H1 (cell line): ENCODE data around the gene DPM3. TPM values are rescaled to one million over a fixed set of nuclear protein-coding genes. Genes with fewer than 3 reads are reported as not detected.

Experiments used
- CTCF ChIA-PET: fragments of 300-600 bp; sonication (Branson Sonifier 250); formaldehyde crosslinking; loops from one replicate; lab custom pipeline; 2021; ENCODE audit not compliant: partially characterized antibody; lab: Charles Lee
- POLR2A ChIA-PET: fragments of 300-600 bp; sonication (Branson Sonifier 250); formaldehyde crosslinking; loops from one replicate; lab custom pipeline; 2021; ENCODE audit warnings: inconsistent platforms; ENCODE audit not compliant: partially characterized antibody; lab: Charles Lee
- DNase-seq, 2 experiments: peaks; one replicate each; pipeline versions ENCODE4 v3.0.0 to v3.0.0-alpha.2; 2010 to 2022; ENCODE audit warnings: low spot score in 2 of 2, low read depth in 1 of 2, mixed read lengths in 1 of 2
- FAIRE-seq: peaks from 2 replicates; lab custom pipeline; 2011; peaks lifted over from hg19 to GRCh38; lab: Jason Lieb, UNC
- H2AFZ ChIP-seq: 2 replicates; pipeline ENCODE4 v1.8.1; 2012; ENCODE audit warnings: low read length, inconsistent platforms
- H2AK5ac ChIP-seq: 2 replicates; pipeline ENCODE4 v1.6.1; 2013; ENCODE audit warnings: low read depth, low read length
- H2BK120ac ChIP-seq: replicated peaks from 2 replicates; pipeline ENCODE3; 2013; ENCODE audit warnings: low read depth, low read length, inconsistent platforms
- H2BK12ac ChIP-seq: 2 replicates; pipeline ENCODE4 v1.6.1; 2013; ENCODE audit warnings: low read depth, low read length
- H2BK15ac ChIP-seq: 2 replicates; pipeline ENCODE4 v1.6.1; 2013; ENCODE audit warnings: low read length
- H2BK20ac ChIP-seq: 2 replicates; pipeline ENCODE4 v1.6.1; 2013; ENCODE audit warnings: low read length
- H2BK5ac ChIP-seq: 2 replicates; pipeline ENCODE4 v1.6.1; 2013; ENCODE audit warnings: low read depth, low read length
- H3K14ac ChIP-seq: 2 replicates; pipeline ENCODE4 v1.6.1; 2013; ENCODE audit warnings: inconsistent platforms; ENCODE audit not compliant: insufficient read length
- H3K18ac ChIP-seq: 2 replicates; pipeline ENCODE4 v1.6.1; 2013; ENCODE audit warnings: low read length; ENCODE audit errors: extremely low read depth
- H3K23ac ChIP-seq: 2 replicates; pipeline ENCODE4 v1.6.1; 2013; ENCODE audit warnings: inconsistent platforms; ENCODE audit not compliant: insufficient read length
- H3K23me2 ChIP-seq: 2 replicates; pipeline ENCODE4 v1.6.1; 2013; ENCODE audit warnings: low read depth, low read length
- H3K27ac ChIP-seq: 2 replicates; pipeline ENCODE4 v1.6.1; 2011; ENCODE audit warnings: low read depth, low read length, inconsistent platforms
- H3K27me3 ChIP-seq, 4 experiments: replicated peaks in 1 of 4; 1 replicate in 1 of 4; 2 replicates in 3 of 4; pipeline versions ENCODE4 v1.6.1 to v1.8.1; 2011 to 2013; ENCODE audit warnings: low read length in 3 of 4, mild to moderate bottlenecking in 3 of 4, inconsistent platforms in 2 of 4, mixed read lengths in 2 of 4, moderate library complexity in 1 of 4; ENCODE audit not compliant: control insufficient read depth in 3 of 4, insufficient read depth in 3 of 4; ENCODE audit errors: extremely low read depth in 1 of 4
- H3K36me3 ChIP-seq, 4 experiments: 2 replicates each; pipeline versions ENCODE4 v1.6.1 to v1.8.1; 2011 to 2013; ENCODE audit warnings: mild to moderate bottlenecking in 4 of 4, low read length in 3 of 4, moderate library complexity in 2 of 4, control low read depth in 1 of 4, inconsistent platforms in 1 of 4; ENCODE audit not compliant: insufficient read depth in 4 of 4, control insufficient read depth in 2 of 4
- H3K4ac ChIP-seq: replicated peaks from 2 replicates; pipeline ENCODE3; 2013; ENCODE audit warnings: low read length, low read depth, mixed read lengths, inconsistent platforms; ENCODE audit not compliant: insufficient read length
- H3K4me1 ChIP-seq, 4 experiments: replicated peaks in 1 of 4; 1 replicate in 1 of 4; 2 replicates in 3 of 4; pipeline versions ENCODE4 v1.6.1 to v1.8.1; 2011 to 2013; ENCODE audit warnings: low read length in 3 of 4, inconsistent platforms in 2 of 4, mixed read lengths in 1 of 4; ENCODE audit not compliant: insufficient read depth in 4 of 4, control insufficient read depth in 3 of 4
- H3K4me2 ChIP-seq, 2 experiments: 2 replicates each; pipeline versions ENCODE4 v1.6.1 to v1.8.1; 2011 to 2013; ENCODE audit warnings: low read depth in 2 of 2, low read length in 2 of 2, control low read depth in 1 of 2, inconsistent platforms in 1 of 2, mild to moderate bottlenecking in 1 of 2; ENCODE audit not compliant: insufficient read depth in 1 of 2
- H3K4me3 ChIP-seq, 4 experiments: fragments of 200-600, 300-600 bp in 1 of 4; sonication (generic), shearing (Covaris generic), sonication (Bioruptor Twin) in 1 of 4; 2 replicates each; pipeline versions ENCODE4 v1.5.1 to v1.8.1; 2011 to 2016; ENCODE audit warnings: low read length in 4 of 4, low read depth in 3 of 4, control low read depth in 2 of 4, inconsistent platforms in 2 of 4, mild to moderate bottlenecking in 2 of 4, mixed read lengths in 1 of 4, moderate library complexity in 1 of 4; ENCODE audit not compliant: insufficient read depth in 2 of 4; ENCODE audit errors: extremely low read depth in 1 of 4
- H3K56ac ChIP-seq: replicated peaks from 2 replicates; pipeline ENCODE3; 2013; ENCODE audit warnings: low read depth, mild to moderate bottlenecking, mixed read lengths, low read length, inconsistent platforms; ENCODE audit not compliant: insufficient read length
- H3K79me1 ChIP-seq: 2 replicates; pipeline ENCODE4 v1.6.1; 2013; ENCODE audit warnings: low read depth, low read length, control low read depth
- H3K79me2 ChIP-seq, 2 experiments: 2 replicates each; pipeline versions ENCODE4 v1.6.1 to v1.8.1; 2012 to 2013; ENCODE audit warnings: low read length in 2 of 2, mild to moderate bottlenecking in 2 of 2, inconsistent platforms in 1 of 2; ENCODE audit not compliant: insufficient read depth in 2 of 2, control insufficient read depth in 1 of 2
- H3K9ac ChIP-seq, 4 experiments: replicated peaks in 1 of 4; 1 replicate in 1 of 4; 2 replicates in 3 of 4; pipeline versions ENCODE4 v1.6.1 to v1.8.1; 2011 to 2013; ENCODE audit warnings: low read depth in 3 of 4, low read length in 3 of 4, control low read depth in 2 of 4, mild to moderate bottlenecking in 2 of 4, moderate library complexity in 2 of 4, inconsistent platforms in 1 of 4; ENCODE audit errors: extremely low read depth in 1 of 4
- H3K9me3 ChIP-seq, 2 experiments: 2 replicates each; pipeline versions ENCODE4 v1.6.1 to v1.8.1; 2012 to 2013; ENCODE audit warnings: mild to moderate bottlenecking in 2 of 2, moderate library complexity in 2 of 2, control low read depth in 1 of 2, inconsistent platforms in 1 of 2, low read depth in 1 of 2, low read length in 1 of 2, mixed read lengths in 1 of 2; ENCODE audit not compliant: insufficient read depth in 2 of 2
- H4K20me1 ChIP-seq, 2 experiments: replicated peaks in 1 of 2; 2 replicates each; pipeline versions ENCODE3 to v1.8.1; 2011 to 2013; ENCODE audit warnings: inconsistent platforms in 2 of 2, low read length in 2 of 2, mild to moderate bottlenecking in 1 of 2; ENCODE audit not compliant: insufficient read depth in 2 of 2, control insufficient read depth in 1 of 2
- H4K5ac ChIP-seq: 2 replicates; pipeline ENCODE4 v1.6.1; 2013; ENCODE audit warnings: low read length, low read depth, mixed read lengths, inconsistent platforms; ENCODE audit not compliant: insufficient read length
- H4K8ac ChIP-seq: 2 replicates; pipeline ENCODE4 v1.8.0; 2013; ENCODE audit warnings: mild to moderate bottlenecking, moderate library complexity, low read length, inconsistent platforms; ENCODE audit not compliant: insufficient read depth; ENCODE audit errors: extremely low read depth
- H4K91ac ChIP-seq: replicated peaks from 2 replicates; pipeline ENCODE3; 2013; ENCODE audit warnings: low read length, mixed read lengths, inconsistent platforms; ENCODE audit not compliant: insufficient read length
- ASH2L ChIP-seq: fragments of 200-600, 300-600 bp; sonication (generic); IDR thresholded peaks from one replicate; pipeline ENCODE4 v1.7.1; 2017; ENCODE audit warnings: low read length
- CBX5 ChIP-seq: fragments of 300-800, 300-1000 bp; sonication (generic); IDR thresholded peaks from 2 replicates; pipeline ENCODE4 v1.7.1; 2016; ENCODE audit warnings: antibody characterized with exemption, low read length, low read depth
- CHD2 ChIP-seq: IDR thresholded peaks from 2 replicates; pipeline ENCODE4 v1.6.1; 2012; ENCODE audit warnings: low read length, improper control_type of control experiment
- EP300 ChIP-seq, 2 experiments: IDR thresholded peaks; 1 replicate in 1 of 2; 2 replicates in 1 of 2; pipeline ENCODE4 v1.6.1; 2011 to 2012; ENCODE audit warnings: low read depth in 2 of 2, low read length in 2 of 2, mild to moderate bottlenecking in 2 of 2, borderline replicate concordance in 1 of 2, inconsistent platforms in 1 of 2, moderate library complexity in 1 of 2
- HDAC6 ChIP-seq: IDR thresholded peaks from one replicate; pipeline ENCODE4 v1.7.1; 2012; ENCODE audit warnings: low read depth, mild to moderate bottlenecking, inconsistent platforms, low read length, moderate library complexity
- KDM4A ChIP-seq: IDR thresholded peaks from one replicate; pipeline ENCODE4 v1.7.1; 2012; ENCODE audit warnings: low read depth, mild to moderate bottlenecking, moderate library complexity, low read length, inconsistent platforms; ENCODE audit not compliant: severe bottlenecking
- POLR2AphosphoS5 ChIP-seq: IDR thresholded peaks from 2 replicates; pipeline ENCODE4 v1.6.1; 2011; ENCODE audit warnings: low read depth, low read length
- POU5F1 ChIP-seq: IDR thresholded peaks from 2 replicates; pipeline ENCODE4 v1.6.1; 2011; ENCODE audit warnings: low read depth, mild to moderate bottlenecking, low read length, moderate library complexity
- SIX5 ChIP-seq: IDR thresholded peaks from 2 replicates; pipeline ENCODE4 v1.6.1; 2011; ENCODE audit warnings: mild to moderate bottlenecking, low read depth, low read length
- SP2 ChIP-seq: IDR thresholded peaks from 2 replicates; pipeline ENCODE4 v1.6.1; 2012; ENCODE audit warnings: mild to moderate bottlenecking, low read length, inconsistent platforms
- SUZ12 ChIP-seq: fragments of 200-600 bp; sonication (generic); IDR thresholded peaks from 2 replicates; pipeline ENCODE4 v1.6.1; 2012; ENCODE audit warnings: mild to moderate bottlenecking, inconsistent platforms, low read length, moderate library complexity, mixed read lengths
- WGBS, 2 experiments: shearing (Covaris generic) in 1 of 2; methylation state at CpG; one replicate each; pipeline versions ENCODE4 v1.1.6 to v1.1.7; 2013 to 2015; ENCODE audit warnings: low lambda C conversion rate in 2 of 2, mixed read lengths in 2 of 2, inconsistent platforms in 1 of 2, low coverage in 1 of 2, missing lambda C conversion rate in 1 of 2; ENCODE audit not compliant: insufficient replicate concordance in 2 of 2, insufficient coverage in 1 of 2, insufficient read length in 1 of 2; ENCODE audit errors: extremely low coverage in 1 of 2, missing lambda C conversion rate in 1 of 2; 5-methylcytosine and 5-hydroxymethylcytosine counted together
- polyA plus RNA-seq, 7 experiments: library from polyadenylated mRNA; depleted of rRNA in 3 of 7; stranded (reverse) in 5 of 7; unstranded in 2 of 7; fragments of >200 nt in 5 of 7; fragments of 200-250 nt in 2 of 7; gene quantifications; 1 replicate in 5 of 7; 2 replicates in 1 of 7; 4 replicates in 1 of 7; pipeline versions ENCODE4 v1.2.1 to v1.2.3, GENCODE V29; 2011 to 2013; ENCODE audit warnings: missing spikeins in 2 of 7, mixed read lengths in 2 of 7
- total RNA-seq: library from RNA; stranded (reverse); fragmentation: NEBNext Ultra II Directional; extraction: Animal tissue kit (Norgen Biotek cat#: 25700); gene quantifications from 2 replicates; pipeline ENCODE4 v1.2.1, GENCODE V29; 2021

DPM3 gene
- total and polyA plus RNA-seq, 2 of the 8 experiments (the other 6 are each of a cell fraction or from before 2014, with no cell fraction given): 44.8 to 227 TPM

DNA sequence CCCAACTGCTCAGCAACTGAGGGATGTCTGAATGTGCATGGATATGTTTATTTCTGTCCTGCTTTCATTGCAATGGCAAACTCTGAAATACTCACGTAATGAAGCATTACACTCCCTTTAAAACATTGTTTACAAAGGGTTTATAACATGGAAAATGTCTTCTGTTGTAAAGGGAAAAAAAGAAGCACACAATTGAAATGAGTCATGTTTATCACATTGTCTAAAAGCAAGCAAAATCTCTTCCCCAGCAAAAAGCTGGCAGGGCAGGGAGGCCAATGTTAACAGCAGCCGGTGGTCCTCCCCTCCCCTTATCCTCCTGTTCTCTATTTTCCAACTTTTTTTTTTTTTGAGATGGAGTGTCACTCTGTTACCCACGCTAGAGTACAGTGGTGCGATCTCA is 16.5 kb downstream of the DPM3 start:
- H2BK12ac ChIP-seq: no peak overlapping the region
- peaks cover 23% of the 10 kb centered on the region for H3K23me2 ChIP-seq
- POLR2A ChIA-PET: interaction anchor here (0.6 to 1.7 kb wide), 2 partner anchors 11 to 816 kb away, joined by 3 to 6 read pairs; no protein-coding TSS in a partner anchor
- no peak overlapping the region for H3K27ac ChIP-seq
- H2BK5ac ChIP-seq: no peak overlapping the region
- no peak for FAIRE-seq
- H4K91ac ChIP-seq: no peak overlapping the region
- no peak overlapping the region for H4K5ac ChIP-seq
- no peaks in the 10 kb centered on the region for H3K79me2 ChIP-seq
- WGBS, 2 experiments: 84% methylated on average over 4 of the region's 4 CpGs; no CpG with 5 or more reads in 1 of the 2 experiments
- no peak overlapping the region for H2BK20ac ChIP-seq
- no peak overlapping the region for H3K56ac ChIP-seq
- no peaks in the 10 kb centered on the region for H3K36me3 ChIP-seq
- H3K4me2 ChIP-seq: no peak overlapping the region
- no peak overlapping the region for H3K4me3 ChIP-seq
- H3K4ac ChIP-seq: no peak overlapping the region
- H2AK5ac ChIP-seq: no peak overlapping the region
- H3K9ac ChIP-seq: no peak overlapping the region
- no peaks in the 10 kb centered on the region for H3K79me1 ChIP-seq
- H2AFZ ChIP-seq: no peak overlapping the region
- H3K4me1 ChIP-seq: peaks cover 8 to 36% (median 24%) of the 10 kb centered on the region in 4 experiments
- CTCF ChIA-PET: interaction anchor here (0.6 to 4.8 kb wide), 4 partner anchors 32 to 484 kb away, joined by 3 to 66 read pairs (median 15); partner anchors contain the start of gene KRTCAP2
- DNase-seq: no peak
- no peaks in the 10 kb centered on the region for H4K20me1 ChIP-seq
- H3K9me3 ChIP-seq: no peaks in the 10 kb centered on the region
- H2BK15ac ChIP-seq: no peak overlapping the region
- H2BK120ac ChIP-seq: no peak overlapping the region
- no peak overlapping the region for H3K18ac ChIP-seq
- H3K14ac ChIP-seq: no peak overlapping the region
- H4K8ac ChIP-seq: no peak overlapping the region
- H3K23ac ChIP-seq: no peak overlapping the region
- peaks cover 32 to 46% (median 45%) of the 10 kb centered on the region in 4 experiments for H3K27me3 ChIP-seq
- no peak for TF ChIP-seq EP300 (IDR thresholded peaks at IDR 0.05; ENCODE audit: borderline replicate concordance in 1 of 2, low read depth in 2 of 2, low read length in 2 of 2)
- TF ChIP-seq SIX5: no peak
- no peak for TF ChIP-seq POU5F1
- no peak for TF ChIP-seq SP2
- no peak for TF ChIP-seq HDAC6
- TF ChIP-seq CBX5: no peak
- TF ChIP-seq POLR2AphosphoS5: no peak
- no peak for TF ChIP-seq SUZ12
- TF ChIP-seq ASH2L: no peak
- no peak for TF ChIP-seq CHD2
- no peak for TF ChIP-seq KDM4A
